ENCODE results near the gene NME7.

GRCh38 chr1:169322138-169322537 lies 45.5 kb downstream of the NME7 start:
- no peak for TF ChIP-seq EZH2 (IDR thresholded peaks at IDR 0.05; ENCODE audit: borderline replicate concordance, low read depth, low read length, poor library complexity, severe bottlenecking)
- TF ChIP-seq CTCF (conservative IDR thresholded peaks at IDR 0.05; ENCODE audit: low read depth, low read length), result no peak

Data from A673 (cell line).